RWPE2 (cell line): ENCODE results near the gene PDE2A.

Experiments
- ATAC-seq: fragments of 200-7000 bp; cut with Tn5 transposase; 3 replicates; pipeline ENCODE4 v1.9.1; 2021; ENCODE audit warnings: low read depth
- DNase-seq: peaks from one replicate; pipeline ENCODE4 v3.0.0-alpha.2; 2020; ENCODE audit warnings: low spot score
- H3K27ac ChIP-seq: fragments of 450-650 bp; 2 replicates; pipeline ENCODE4 v1.5.1; 2017; ENCODE audit warnings: mild to moderate bottlenecking; ENCODE audit not compliant: poor library complexity, severe bottlenecking
- H3K27me3 ChIP-seq: fragments of 250-450 bp; sonication (Bioruptor Pico); 2 replicates; pipeline ENCODE4 v1.5.1; 2021; ENCODE audit warnings: mild to moderate bottlenecking, moderate library complexity; ENCODE audit not compliant: insufficient read depth, poor library complexity, severe bottlenecking
- H3K36me3 ChIP-seq: fragments of 250-450 bp; sonication (Bioruptor Pico); 2 replicates; pipeline ENCODE4 v1.5.1; 2020; ENCODE audit warnings: low read depth, mild to moderate bottlenecking, moderate library complexity
- H3K4me1 ChIP-seq: fragments of 250-450 bp; sonication (Bioruptor Pico); 2 replicates; pipeline ENCODE4 v1.5.1; 2021; ENCODE audit warnings: mild to moderate bottlenecking, moderate library complexity; ENCODE audit not compliant: insufficient read depth, poor library complexity, severe bottlenecking
- H3K4me3 ChIP-seq: fragments of 250-450 bp; sonication (Bioruptor Pico); 2 replicates; pipeline ENCODE4 v1.5.1; 2021; ENCODE audit warnings: mild to moderate bottlenecking, moderate library complexity; ENCODE audit not compliant: severe bottlenecking
- H3K9me3 ChIP-seq: fragments of 250-450 bp; sonication (Bioruptor Pico); 2 replicates; pipeline ENCODE4 v1.5.1; 2021; ENCODE audit warnings: mild to moderate bottlenecking, moderate library complexity; ENCODE audit not compliant: severe bottlenecking
- CTCF ChIP-seq: fragments of 450-650 bp; IDR thresholded peaks from one replicate; pipeline ENCODE4 v1.5.1; 2017; ENCODE audit warnings: mild to moderate bottlenecking, moderate library complexity; ENCODE audit not compliant: poor library complexity, severe bottlenecking

The PDE2A gene

GRCh38 chr11:72598466-72598865 lies 75.8 kb downstream of the PDE2A start:
- DNase-seq (no peak), ATAC-seq (no peak)
- Histone ChIP-seq H3K27me3 (no peaks in the 10 kb centered on the region), H3K27ac (no peak overlapping the region), H3K4me3 (no peak overlapping the region), H3K36me3 (no peaks in the 10 kb centered on the region), H3K9me3 (no peaks in the 10 kb centered on the region), H3K4me1 (no peaks in the 10 kb centered on the region)
- TF ChIP-seq CTCF, result no peak

GRCh38 chr11:72597721-72598120 lies 76.5 kb downstream of the PDE2A start:
- H3K4me1 ChIP-seq, result no peaks in the 10 kb centered on the region
- TF ChIP-seq CTCF, result no peak
- H3K27ac ChIP-seq, result no peak overlapping the region
- no peak for ATAC-seq
- H3K4me3 ChIP-seq, result no peak overlapping the region
- DNase-seq, result no peak
- no peaks in the 10 kb centered on the region for H3K9me3 ChIP-seq
- no peaks in the 10 kb centered on the region for H3K36me3 ChIP-seq
- H3K27me3 ChIP-seq, result no peaks in the 10 kb centered on the region

- H3K4me1 ChIP-seq, result no peaks in the 10 kb centered on the region
- H3K36me3 ChIP-seq, result no peaks in the 10 kb centered on the region
- DNase-seq, result no peak
- peaks cover 17% of the 10 kb centered on the region for H3K27me3 ChIP-seq
- no peak overlapping the region for H3K27ac ChIP-seq
- no peak overlapping the region for H3K4me3 ChIP-seq
- H3K9me3 ChIP-seq, result no peaks in the 10 kb centered on the region
- TF ChIP-seq CTCF, result no peak
- no peak for ATAC-seq
Measured at GRCh38 chr11:72595292-72595684, 78.9 kb downstream of the PDE2A start.

GRCh38 chr11:72594493-72595291 lies 79.5 kb downstream of the PDE2A start:
- no peaks in the 10 kb centered on the region for H3K9me3 ChIP-seq

More at GRCh38 chr11:72594493-72595291, 79.5 kb downstream of the PDE2A start:
- Histone ChIP-seq H3K36me3 (no peaks in the 10 kb centered on the region), H3K27ac (no peak overlapping the region), H3K4me1 (no peaks in the 10 kb centered on the region), H3K4me3 (no peak overlapping the region), H3K27me3 (peaks cover 22% of the 10 kb centered on the region)
- no peak for TF ChIP-seq CTCF
- no peak for DNase-seq
- ATAC-seq, result no peak
